ENCODE measurements around the gene FAAP24.
"Not testable (repeated sequence)": the region's sequence is repeated elsewhere in the genome, so short reads cannot be mapped to it uniquely, and the experiment has no call there.

The FAAP24 gene

GRCh38 chr19:32998722-32999121, 26.7 kb downstream of the FAAP24 start:
- no peak for DNase-seq (ENCODE audit: low spot score)

- no peak for DNase-seq (ENCODE audit: low spot score)
These were observed 28.5 kb downstream of the FAAP24 start for GRCh38 chr19:33000510-33000909.

GRCh38 chr19:33000910-33001309, 28.9 kb downstream of the FAAP24 start:
- no peak for DNase-seq (ENCODE audit: low spot score)

GRCh38 chr19:33002126-33002865, 30.3 kb downstream of the FAAP24 start:
- not testable (repeated sequence) for DNase-seq (ENCODE audit: low spot score)

GRCh38 chr19:33003424-33004024, 31.5 kb downstream of the FAAP24 start:
- not testable (repeated sequence) for DNase-seq (ENCODE audit: low spot score)

GRCh38 chr19:33005440-33005839, 33.4 kb downstream of the FAAP24 start:
- DNase-seq (ENCODE audit: low spot score), result no peak

- no peak for DNase-seq (ENCODE audit: low spot score)
These were observed 36.7 kb downstream of the FAAP24 start for GRCh38 chr19:33008738-33009137.

- not testable (repeated sequence) for DNase-seq (ENCODE audit: low spot score)
These were observed 38.8 kb downstream of the FAAP24 start for GRCh38 chr19:33010891-33011290.

GRCh38 chr19:33022472-33023116, 50.6 kb downstream of the FAAP24 start:
- peak; percentile 71 for DNase-seq (ENCODE audit: low spot score)

GRCh38 chr19:33024398-33024797, 52.4 kb downstream of the FAAP24 start:
- no peak for DNase-seq (ENCODE audit: low spot score)

- not testable (repeated sequence) for DNase-seq (ENCODE audit: low spot score)
These were observed 53.6 kb downstream of the FAAP24 start for GRCh38 chr19:33025468-33026238.

- not testable (repeated sequence) for DNase-seq (ENCODE audit: low spot score)
These were observed 54.6 kb downstream of the FAAP24 start for GRCh38 chr19:33026602-33027001.
